HG03025 (cell line): ENCODE results near the gene NFATC1.

Experiments used
- ATAC-seq: cut with Tn5 transposase; IDR thresholded peaks from one replicate; pipeline ENCODE4 v1.9.1; 2021; ENCODE audit warnings: mild to moderate bottlenecking, moderate library complexity; ENCODE audit not compliant: unreplicated experiment, low FRiP score

NFATC1 gene

GRCh38 chr18:79542876-79543750 lies 147.4 kb downstream of the NFATC1 start:
- ATAC-seq, result no peak

DNA sequence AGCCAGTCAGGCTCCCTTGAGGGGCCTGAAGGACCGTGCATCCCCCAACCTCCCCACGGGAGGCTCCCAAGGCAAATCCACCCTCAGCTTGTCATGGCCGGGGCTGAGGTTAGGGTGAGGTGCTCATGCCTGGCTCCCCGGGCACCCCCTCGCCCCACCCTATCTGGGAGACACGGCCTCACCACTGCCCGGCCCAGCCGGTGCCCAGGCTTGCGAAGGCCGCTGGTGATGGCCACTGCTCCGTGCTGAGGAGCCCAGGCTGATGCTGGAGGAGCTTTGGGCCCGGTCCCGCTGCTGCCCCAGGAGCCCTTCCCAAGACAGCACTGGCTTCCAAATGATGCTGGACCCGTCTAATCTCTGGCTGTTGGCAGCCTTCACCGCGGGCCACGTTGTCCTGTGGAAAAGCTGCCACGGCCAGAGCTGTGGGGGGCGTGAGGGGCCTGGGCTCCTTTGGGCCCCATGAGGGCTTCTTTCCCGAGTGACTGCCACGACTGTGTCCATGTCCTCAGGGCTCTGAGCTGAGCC lies 148.2 kb downstream of the NFATC1 start:
- ATAC-seq, result no peak

DNA sequence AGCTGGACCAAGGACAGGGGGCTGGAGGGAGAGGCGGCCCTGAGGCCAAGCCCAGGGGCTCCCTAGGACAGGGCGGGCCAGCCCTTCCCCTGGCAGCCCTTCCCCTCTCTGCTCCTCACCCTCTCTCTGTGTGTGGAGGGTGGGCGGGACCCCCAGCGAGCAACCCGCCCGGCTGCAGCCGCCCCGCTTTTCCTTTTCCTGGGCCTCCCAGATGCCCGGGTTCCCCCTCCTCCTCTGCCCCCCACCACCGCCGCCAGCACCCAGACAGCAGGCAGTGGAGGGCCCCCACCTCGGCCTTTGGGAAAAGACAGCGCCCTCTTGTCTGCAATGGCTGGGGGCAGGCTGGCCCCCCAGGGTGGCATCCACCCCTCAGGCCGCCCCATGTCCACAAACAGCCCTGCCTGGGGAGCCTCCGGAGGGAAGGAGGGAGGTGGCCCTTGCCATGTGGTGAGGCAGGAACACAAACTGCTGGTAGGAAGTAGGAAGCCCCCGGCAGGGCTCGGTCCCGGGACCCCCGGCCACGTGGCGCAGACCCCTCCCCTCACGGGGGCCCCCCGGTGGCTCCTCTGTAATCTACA lies 148.7 kb downstream of the NFATC1 start:
- ATAC-seq, result no peak

- no peak for ATAC-seq
These were observed 149.5 kb downstream of the NFATC1 start for GRCh38 chr18:79545255-79545654.

DNA sequence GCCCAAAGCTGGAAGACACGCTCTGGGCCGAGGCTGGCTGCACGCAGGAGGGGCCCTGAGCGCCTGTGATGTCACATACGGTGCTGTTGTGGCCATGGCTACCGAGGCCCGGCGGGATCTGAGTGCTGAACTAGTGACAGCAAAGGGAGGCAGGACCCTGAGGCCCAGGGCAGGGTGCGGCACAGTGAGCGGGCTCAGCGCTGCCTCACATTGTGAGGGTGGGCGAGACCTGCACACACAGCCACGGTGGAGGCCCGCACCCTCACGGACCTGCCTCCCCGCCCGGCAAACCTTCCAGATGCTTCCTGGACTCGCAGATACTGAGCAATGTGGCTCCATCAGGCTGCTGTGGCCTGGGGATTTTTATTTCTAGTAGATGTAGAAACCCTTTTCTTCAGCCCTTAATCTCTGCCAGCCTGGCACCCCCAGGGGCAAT lies 150.0 kb downstream of the NFATC1 start:
- no peak for ATAC-seq

DNA sequence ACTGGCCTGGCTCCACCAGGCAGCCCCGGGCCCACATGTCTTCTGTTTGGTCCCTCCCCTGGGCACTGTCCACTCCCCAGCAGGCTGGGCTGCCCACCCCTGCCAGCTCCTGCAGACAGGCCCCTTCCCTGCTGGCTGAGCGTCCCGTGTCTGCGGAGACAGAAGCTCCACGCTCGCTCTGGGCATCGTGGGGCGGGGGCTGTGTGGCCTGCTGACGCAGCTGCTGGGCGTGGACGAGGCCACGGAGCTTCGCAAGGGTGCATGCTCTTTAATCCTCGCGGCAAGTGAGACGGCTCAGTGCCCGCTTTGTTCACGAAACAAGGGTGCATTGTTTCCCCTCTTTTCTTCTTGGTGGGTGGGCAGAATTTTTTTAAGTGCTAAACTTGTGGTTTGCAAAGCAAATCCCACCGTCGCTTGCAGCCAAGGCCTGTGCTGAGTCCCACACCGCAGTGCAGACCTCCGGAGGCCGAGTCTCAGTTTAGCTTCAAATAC lies 151.1 kb downstream of the NFATC1 start:
- ATAC-seq, result no peak

DNA sequence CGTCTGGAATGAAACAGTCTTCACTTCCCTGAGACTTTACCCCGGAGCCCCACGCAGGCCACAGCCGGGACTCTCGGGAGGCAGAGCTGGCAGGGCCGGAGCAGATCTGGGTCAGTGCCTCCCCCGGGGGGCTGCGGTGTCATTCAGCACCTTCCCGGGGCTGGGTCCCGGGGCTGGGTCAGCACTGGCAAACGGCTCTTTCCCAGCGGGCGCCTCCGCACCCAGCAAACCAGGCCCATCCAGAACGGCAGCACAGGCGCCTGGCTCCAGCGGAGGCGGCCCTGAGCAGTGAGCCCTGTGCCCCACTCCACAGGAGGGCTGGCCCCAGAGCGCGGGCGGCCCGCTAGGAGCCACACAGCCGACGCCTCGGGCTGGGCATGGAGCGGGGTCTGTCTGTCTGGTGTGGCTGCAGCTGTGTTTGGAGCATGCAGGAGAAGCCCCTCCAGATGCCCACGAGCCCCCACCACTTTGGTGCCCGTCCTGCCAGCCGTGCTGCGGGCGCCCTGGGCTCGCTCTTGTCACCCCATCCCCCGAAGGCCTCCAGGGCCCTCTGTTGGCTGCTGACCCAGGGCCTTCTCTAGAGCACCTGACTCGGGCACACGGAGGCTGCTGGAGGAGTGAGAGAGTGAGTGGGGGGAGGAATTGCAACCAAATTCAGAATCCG lies 151.8 kb downstream of the NFATC1 start:
- no peak for ATAC-seq

DNA sequence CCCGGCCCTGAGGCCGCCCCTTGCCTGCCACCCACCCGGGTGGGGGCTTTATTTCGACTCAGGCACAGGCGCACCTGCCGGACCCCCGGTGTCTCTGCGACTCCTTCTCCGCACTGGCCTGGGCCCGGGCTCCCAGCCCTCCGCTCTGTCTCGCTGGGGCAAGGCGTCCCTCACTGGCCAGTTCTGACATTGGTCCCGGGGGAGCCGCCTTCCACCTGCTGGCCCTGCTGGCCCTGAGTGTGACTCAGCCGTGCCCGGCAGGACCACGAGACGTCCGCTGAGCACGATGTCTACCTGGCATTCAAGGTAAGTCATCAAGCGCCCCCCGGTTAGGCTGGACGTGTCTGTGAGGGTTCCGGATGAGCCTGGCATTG lies 152.3 kb downstream of the NFATC1 start:
- ATAC-seq, result no peak

GRCh38 chr18:79548621-79548985 lies 152.9 kb downstream of the NFATC1 start:
- ATAC-seq, result no peak

- no peak for ATAC-seq
These were observed 153.4 kb downstream of the NFATC1 start for GRCh38 chr18:79548986-79549637.

- no peak for ATAC-seq
These were observed 153.9 kb downstream of the NFATC1 start for GRCh38 chr18:79549638-79550000.

GRCh38 chr18:79552140-79552631 lies 156.5 kb downstream of the NFATC1 start:
- no peak for ATAC-seq

GRCh38 chr18:79552696-79553095 lies 157.0 kb downstream of the NFATC1 start:
- ATAC-seq, result no peak

DNA sequence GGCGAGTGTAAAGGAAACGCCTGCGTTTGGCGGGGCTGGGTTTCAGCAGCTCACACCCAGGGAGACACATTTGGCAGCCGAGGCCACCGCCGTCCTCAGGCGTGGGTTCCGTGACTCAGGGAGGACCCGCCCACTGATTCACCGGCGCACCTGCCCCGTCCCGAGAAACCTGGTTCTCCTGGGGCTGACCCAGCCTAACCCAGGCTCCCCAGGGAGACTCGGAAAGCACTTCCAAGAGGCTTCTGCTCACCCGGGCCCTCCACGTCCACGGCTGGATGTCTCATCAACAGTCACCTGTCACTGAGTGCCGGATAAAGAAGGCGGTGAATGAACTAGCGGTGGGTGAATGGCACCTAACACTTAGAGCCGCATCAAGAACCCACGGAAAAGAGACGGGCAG lies 157.4 kb downstream of the NFATC1 start:
- ATAC-seq, result no peak

DNA sequence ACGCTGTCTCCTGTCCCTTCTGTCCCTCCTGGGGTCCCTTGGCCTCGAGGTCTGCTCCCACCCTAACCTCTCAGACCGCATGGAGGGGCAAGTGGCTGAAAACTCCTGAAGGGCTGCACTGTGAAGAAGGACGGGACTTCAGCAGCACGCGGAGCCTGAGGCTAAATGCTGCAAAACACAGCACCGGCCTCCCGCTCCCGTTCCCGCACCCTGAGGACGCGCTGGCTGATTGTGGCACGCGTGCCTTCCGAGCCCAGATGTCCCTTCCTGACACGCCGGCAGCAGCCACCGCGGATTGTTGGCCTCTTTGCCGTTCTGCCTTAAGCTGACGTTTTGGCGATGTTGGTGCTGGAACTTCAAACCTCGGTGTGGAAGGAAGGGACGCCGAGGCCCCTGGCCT lies 158.0 kb downstream of the NFATC1 start:
- ATAC-seq, result no peak

- no peak for ATAC-seq
These were observed 158.6 kb downstream of the NFATC1 start for GRCh38 chr18:79554321-79554720.

GRCh38 chr18:79554945-79555645 lies 159.4 kb downstream of the NFATC1 start:
- no peak for ATAC-seq

GRCh38 chr18:79555885-79556284 lies 160.2 kb downstream of the NFATC1 start:
- no peak for ATAC-seq

GRCh38 chr18:79556829-79557585 lies 161.3 kb downstream of the NFATC1 start:
- no peak for ATAC-seq
